Tibial artery (tissue), 4 donors: Measurements from ENCODE around the gene BIN2.

Experiments used
- DNase-seq, 2 donors: peaks; one replicate each; pipeline ENCODE4 v3.0.0-alpha.2; 2019
- H3K27ac ChIP-seq, 2 donors: fragments of 200-600 bp; sonication (generic) in 1 of 2; 1 replicate in 1 of 2; 2 replicates in 1 of 2; pipeline ENCODE4 v1.5.1; 2018 to 2019; ENCODE audit warnings: mild to moderate bottlenecking in 1 of 2
- H3K27me3 ChIP-seq, 2 donors: fragments of 200-600 bp; sonication (generic) in 1 of 2; one replicate each; pipeline versions ENCODE4 v1.5.1 to v1.6.0; 2016 to 2019
- H3K36me3 ChIP-seq, 3 donors: fragments of 200-600 bp; sonication (generic) in 2 of 3; one replicate each; pipeline ENCODE4 v1.5.1; 2016 to 2019; ENCODE audit warnings: mild to moderate bottlenecking in 2 of 3
- H3K4me1 ChIP-seq, 4 donors: fragments of 200-600 bp; sonication (generic) in 2 of 4; 1 replicate in 3 of 4; 2 replicates in 1 of 4; pipeline ENCODE4 v1.5.1; 2016 to 2019
- H3K4me3 ChIP-seq, 2 donors: fragments of 200-600 bp; sonication (generic) in 1 of 2; 1 replicate in 1 of 2; 2 replicates in 1 of 2; pipeline ENCODE4 v1.5.1; 2018 to 2019; ENCODE audit warnings: mild to moderate bottlenecking in 2 of 2
- H3K9me3 ChIP-seq, 3 donors: fragments of 200-600 bp; sonication (generic) in 1 of 3; one replicate each; pipeline ENCODE4 v1.5.1; 2016 to 2019
- intact Hi-C: fragments of 100-400 bp; cut with DNase I; formaldehyde crosslinking; loops from one replicate; pipeline ENCODE4 v1.15.0; 2023; ENCODE audit warnings: low total_unique reads
- TF ChIP-seq, protein P1 (sequence below), 2 experiments: fragments of 200-600 bp in 1 of 2; fragments of 450-650 bp in 1 of 2; IDR thresholded peaks; one replicate each; pipeline ENCODE4 v1.5.1; 2017 to 2019; ENCODE audit warnings: antibody characterized with exemption in 2 of 2, mild to moderate bottlenecking in 1 of 2, moderate library complexity in 1 of 2

Gene BIN2

GRCh38 chr12:51362307-51362706, 38.3 kb upstream of the BIN2 start:
- intact Hi-C loops = no loop called here
- no peak for DNase-seq
- Histone ChIP-seq H3K4me3 (no peak overlapping the region), H3K36me3 (peaks cover 0 to 25% (median 0%) of the 10 kb centered on the region in 3 donors), H3K9me3 (no peaks in the 10 kb centered on the region), H3K4me1 (no peaks in the 10 kb centered on the region), H3K27me3 (no peaks in the 10 kb centered on the region), H3K27ac (no peak overlapping the region)
- TF ChIP-seq, protein P1, sequence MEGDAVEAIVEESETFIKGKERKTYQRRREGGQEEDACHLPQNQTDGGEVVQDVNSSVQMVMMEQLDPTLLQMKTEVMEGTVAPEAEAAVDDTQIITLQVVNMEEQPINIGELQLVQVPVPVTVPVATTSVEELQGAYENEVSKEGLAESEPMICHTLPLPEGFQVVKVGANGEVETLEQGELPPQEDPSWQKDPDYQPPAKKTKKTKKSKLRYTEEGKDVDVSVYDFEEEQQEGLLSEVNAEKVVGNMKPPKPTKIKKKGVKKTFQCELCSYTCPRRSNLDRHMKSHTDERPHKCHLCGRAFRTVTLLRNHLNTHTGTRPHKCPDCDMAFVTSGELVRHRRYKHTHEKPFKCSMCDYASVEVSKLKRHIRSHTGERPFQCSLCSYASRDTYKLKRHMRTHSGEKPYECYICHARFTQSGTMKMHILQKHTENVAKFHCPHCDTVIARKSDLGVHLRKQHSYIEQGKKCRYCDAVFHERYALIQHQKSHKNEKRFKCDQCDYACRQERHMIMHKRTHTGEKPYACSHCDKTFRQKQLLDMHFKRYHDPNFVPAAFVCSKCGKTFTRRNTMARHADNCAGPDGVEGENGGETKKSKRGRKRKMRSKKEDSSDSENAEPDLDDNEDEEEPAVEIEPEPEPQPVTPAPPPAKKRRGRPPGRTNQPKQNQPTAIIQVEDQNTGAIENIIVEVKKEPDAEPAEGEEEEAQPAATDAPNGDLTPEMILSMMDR (IDR thresholded peaks at IDR 0.05) = no peak

DNA sequence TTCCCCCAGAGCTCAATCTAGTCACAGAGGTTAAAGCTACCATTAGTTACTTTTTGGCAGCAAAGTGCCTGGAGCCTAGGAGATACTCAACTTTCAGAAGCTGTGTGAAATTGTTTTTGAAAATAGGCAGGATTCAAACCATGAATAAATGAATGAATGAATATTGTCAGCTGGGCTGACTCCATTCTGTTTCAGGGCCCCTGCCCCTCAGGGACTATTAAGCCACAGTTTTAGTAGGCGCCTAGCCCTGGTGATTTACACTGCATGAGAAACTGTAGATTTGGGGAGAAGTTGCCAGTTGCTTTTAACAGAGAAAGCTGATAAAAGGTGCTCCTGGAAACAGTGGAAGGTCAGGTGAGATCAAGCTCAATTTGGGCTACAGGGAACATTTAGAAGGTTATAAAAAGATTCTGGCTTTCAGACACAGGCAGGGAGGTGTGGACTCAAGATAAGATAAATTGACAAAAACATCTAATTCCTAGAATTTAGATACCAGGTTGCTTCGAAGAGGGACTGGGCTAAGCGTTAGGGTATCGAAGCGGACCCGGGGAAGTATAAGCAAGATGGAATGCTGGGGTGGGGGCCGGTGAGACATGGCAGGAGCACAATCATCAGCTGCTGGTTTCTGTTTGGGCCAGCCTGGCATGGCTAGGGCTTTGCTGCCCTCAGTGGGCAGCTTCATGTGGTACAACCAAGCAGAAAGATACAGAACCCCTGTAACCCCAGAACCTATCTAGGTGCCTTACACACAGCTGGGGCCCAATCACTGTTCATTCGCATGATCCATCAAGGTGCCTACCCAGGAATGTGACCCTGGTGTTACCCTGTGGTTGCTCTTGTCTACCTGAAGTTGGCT, 37.4 kb upstream of the BIN2 start:
- intact Hi-C loops = no loop called here
- Histone ChIP-seq H3K36me3 (peaks cover 0 to 29% (median 0%) of the 10 kb centered on the region in 3 donors), H3K9me3 (no peaks in the 10 kb centered on the region), H3K4me1 (no peaks in the 10 kb centered on the region), H3K27ac (no peak overlapping the region), H3K27me3 (no peaks in the 10 kb centered on the region), H3K4me3 (no peak overlapping the region)
- no peak for DNase-seq
- TF ChIP-seq, protein P1 (IDR thresholded peaks at IDR 0.05) = no peak

DNA sequence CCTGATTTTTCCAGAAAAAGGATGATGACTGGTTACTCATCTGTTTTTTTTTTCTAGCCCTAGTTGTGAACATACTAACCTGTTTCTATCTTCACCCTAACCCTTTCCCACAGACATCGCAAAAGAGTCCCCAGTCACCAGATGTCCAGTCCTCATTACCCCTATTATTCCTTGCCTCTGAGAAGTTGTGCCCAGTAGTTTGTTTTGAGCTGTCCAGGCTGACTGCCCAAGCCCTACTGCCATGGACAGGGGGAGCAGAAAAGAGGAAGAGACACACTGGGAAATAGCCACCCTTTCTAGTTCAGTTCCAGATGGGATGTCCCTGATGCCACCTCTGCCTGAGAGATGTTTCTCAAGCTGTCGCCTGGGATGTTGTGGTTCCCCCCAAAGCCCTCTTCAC, 36.3 kb upstream of the BIN2 start:
- intact Hi-C loops = no loop called here
- H3K36me3 ChIP-seq = peaks cover 0 to 29% (median 0%) of the 10 kb centered on the region in 3 donors
- no peak overlapping the region for H3K4me3 ChIP-seq
- no peaks in the 10 kb centered on the region for H3K27me3 ChIP-seq
- no peaks in the 10 kb centered on the region for H3K9me3 ChIP-seq
- H3K4me1 ChIP-seq = no peaks in the 10 kb centered on the region
- H3K27ac ChIP-seq = no peak overlapping the region
- TF ChIP-seq, protein P1 (IDR thresholded peaks at IDR 0.05) = no peak
- DNase-seq = no peak

GRCh38 chr12:51359851-51360250, 35.9 kb upstream of the BIN2 start:
- TF ChIP-seq, protein P1 (IDR thresholded peaks at IDR 0.05) = no peak
- no peak overlapping the region for H3K27ac ChIP-seq
- no peaks in the 10 kb centered on the region for H3K4me1 ChIP-seq

GRCh38 chr12:51358496-51358895, 34.5 kb upstream of the BIN2 start:
- DNase-seq = no peak
- TF ChIP-seq, protein P1 (IDR thresholded peaks at IDR 0.05) = no peak
- no peak overlapping the region for H3K27ac ChIP-seq
- intact Hi-C loops = no loop called here
- no peaks in the 10 kb centered on the region for H3K9me3 ChIP-seq
- H3K27me3 ChIP-seq = no peaks in the 10 kb centered on the region
- H3K4me1 ChIP-seq = no peaks in the 10 kb centered on the region
- H3K36me3 ChIP-seq = peaks cover 0 to 25% (median 0%) of the 10 kb centered on the region in 3 donors
- no peak overlapping the region for H3K4me3 ChIP-seq

More at GRCh38 chr12:51359851-51360250, 35.9 kb upstream of the BIN2 start:
- Histone ChIP-seq H3K9me3 (no peaks in the 10 kb centered on the region), H3K4me3 (no peak overlapping the region), H3K36me3 (peaks cover 0 to 29% (median 0%) of the 10 kb centered on the region in 3 donors), H3K27me3 (no peaks in the 10 kb centered on the region)
- intact Hi-C loops = no loop called here
- no peak for DNase-seq
